ENCODE data around the gene HVCN1.
"Not testable (repeated sequence)": the region's sequence is repeated elsewhere in the genome, so short reads cannot be mapped to it uniquely, and the experiment has no call there.

Gene HVCN1

DNA sequence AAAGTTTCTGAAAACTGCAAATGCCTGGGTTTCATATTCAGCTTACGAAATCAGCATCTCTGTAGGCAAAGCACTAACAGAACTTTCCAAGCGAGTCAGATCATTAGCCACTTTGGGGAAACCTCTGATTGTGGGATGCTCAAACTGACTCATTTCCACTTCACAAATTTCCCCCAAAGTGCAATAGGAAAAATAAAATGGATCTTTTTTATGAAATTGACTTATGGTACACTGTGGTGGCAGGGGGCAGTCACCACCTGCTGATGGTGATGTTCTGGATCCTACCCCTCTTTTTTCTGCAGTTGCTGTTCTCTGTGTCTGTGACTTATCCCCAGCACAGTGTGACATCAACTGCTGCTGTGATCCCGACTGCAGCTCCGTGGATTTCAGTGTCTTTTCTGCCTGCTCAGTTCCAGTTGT lies 69.4 kb downstream of the HVCN1 start:
- DNase-seq (ENCODE audit: extremely low read depth in 1 of 2, low read depth in 1 of 2), result peak; percentile 15 to 21

GRCh38 chr12:110616471-110617115 lies 72.3 kb downstream of the HVCN1 start:
- DNase-seq (ENCODE audit: extremely low read depth in 1 of 2, low read depth in 1 of 2), result no peak

DNA sequence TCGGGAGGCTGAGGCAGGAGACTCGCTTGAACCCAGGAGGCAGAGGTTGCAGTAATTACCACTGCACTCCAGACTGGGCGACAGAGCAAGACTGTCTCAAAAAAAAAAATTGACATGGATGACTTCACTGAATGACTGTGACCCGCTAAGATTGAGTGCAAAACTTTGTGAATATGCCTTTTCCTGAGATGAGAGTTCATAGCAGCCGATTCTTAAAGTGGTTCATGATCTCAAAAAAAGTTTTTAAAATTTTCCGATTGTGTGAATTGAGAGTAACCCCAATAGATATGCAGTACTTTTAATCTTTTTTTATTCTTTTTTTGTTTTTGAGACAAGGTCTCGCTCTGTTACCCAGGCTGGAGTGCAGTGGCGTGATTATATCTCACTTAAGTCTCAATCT lies 73.7 kb downstream of the HVCN1 start:
- DNase-seq (ENCODE audit: extremely low read depth in 1 of 2, low read depth in 1 of 2), result no peak

- DNase-seq (ENCODE audit: extremely low read depth in 1 of 2, low read depth in 1 of 2), result peak; percentile 97 to 98
Observed at GRCh38 chr12:110613771-110614684, 74.9 kb downstream of the HVCN1 start, which contains the start of gene TCTN1. Gene TCTN1, plus strand, starts transcription at chr12:110614129. Its CDS starts 54 bp downstream, at chr12:110614183.

DNA sequence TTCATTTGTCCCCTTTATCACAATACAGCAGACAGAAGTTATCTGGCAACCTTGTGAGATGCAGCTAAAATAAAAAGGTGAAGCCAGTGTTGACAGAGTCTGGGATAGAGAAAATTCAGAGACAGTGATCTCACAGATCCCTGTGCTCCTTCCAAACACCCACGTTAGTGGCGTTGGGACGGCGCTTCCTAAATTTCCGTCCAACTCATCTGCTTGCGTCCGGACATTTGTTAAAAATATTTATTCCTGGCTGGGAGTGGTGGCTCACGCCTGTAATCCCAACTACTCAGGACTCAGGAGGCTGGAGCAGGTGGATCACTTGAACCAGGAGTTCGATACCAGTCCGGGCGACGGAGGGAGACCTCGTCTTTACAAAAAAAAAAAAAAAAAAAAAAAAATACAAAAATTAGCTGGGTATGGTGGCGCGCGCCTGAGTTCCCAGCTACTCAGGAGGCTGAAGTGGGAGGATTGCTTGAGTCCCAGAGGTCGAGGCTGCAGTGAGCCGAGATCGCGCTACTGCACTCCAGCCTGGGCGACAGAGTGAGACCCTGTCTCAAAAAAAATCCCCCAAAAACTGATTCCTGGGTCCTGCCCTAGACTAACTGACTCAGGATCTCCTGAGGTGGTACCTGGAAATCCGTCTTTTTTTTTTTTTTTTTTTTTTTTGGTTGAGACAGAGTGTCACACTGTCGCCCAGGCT lies 75.7 kb downstream of the HVCN1 start:
- no peak for DNase-seq (ENCODE audit: extremely low read depth in 1 of 2, low read depth in 1 of 2)

GRCh38 chr12:110606253-110606611 lies 82.7 kb downstream of the HVCN1 start:
- no peak for DNase-seq (ENCODE audit: extremely low read depth in 1 of 2, low read depth in 1 of 2)

GRCh38 chr12:110602085-110602814 lies 86.7 kb downstream of the HVCN1 start:
- DNase-seq (ENCODE audit: extremely low read depth in 1 of 2, low read depth in 1 of 2), result not testable (repeated sequence)

- no peak for DNase-seq (ENCODE audit: extremely low read depth in 1 of 2, low read depth in 1 of 2)
Observed at GRCh38 chr12:110600254-110600653, 88.7 kb downstream of the HVCN1 start.

DNA sequence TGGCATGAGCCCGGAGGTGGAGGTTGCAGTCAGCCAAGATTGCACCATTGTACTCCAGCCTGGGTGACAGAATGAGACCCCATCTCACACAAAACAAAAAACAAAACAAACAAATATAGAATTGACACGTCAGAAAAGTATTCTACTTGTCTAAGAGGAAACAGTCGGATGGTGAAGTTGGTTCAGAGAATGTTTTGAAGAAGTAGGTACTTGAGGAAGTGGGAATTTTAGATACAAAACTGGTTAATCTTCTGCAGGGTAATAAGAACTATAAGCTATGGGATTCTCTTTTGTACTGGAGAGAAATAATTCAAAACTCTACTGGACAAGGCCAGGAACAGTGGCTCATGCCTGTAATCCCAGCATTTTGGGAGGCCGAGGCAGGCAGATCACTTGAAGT lies 89.6 kb downstream of the HVCN1 start:
- DNase-seq (ENCODE audit: extremely low read depth in 1 of 2, low read depth in 1 of 2), result no peak

Data from stimulated activated CD8-positive, alpha-beta memory T cell treated with anti-CD3 and anti-CD28 coated beads, Interleukin-7, amount 100 ng/mL, for 48 hours (primary cell).